Effector CD8-positive, alpha-beta T cell (primary cell): ENCODE measurements around the gene LDOC1.
A peak's percentile ranks its signal among the peaks of the same experiment; 100 is the strongest.
"Not testable (repeated sequence)": the region's sequence is repeated elsewhere in the genome, so short reads cannot be mapped to it uniquely, and the experiment has no call there.

Experiments used
- DNase-seq: peaks from one replicate; lab custom pipeline; 2025; lab: John Stamatoyannopoulos, UW
- total RNA-seq, 4 experiments: gene quantifications; one replicate each; lab custom pipeline; 2026; lab: John Stamatoyannopoulos, UW

The LDOC1 gene
- total RNA-seq, result 0.18 to 0.98 (median 0.73) reads per million in 4 experiments

DNA sequence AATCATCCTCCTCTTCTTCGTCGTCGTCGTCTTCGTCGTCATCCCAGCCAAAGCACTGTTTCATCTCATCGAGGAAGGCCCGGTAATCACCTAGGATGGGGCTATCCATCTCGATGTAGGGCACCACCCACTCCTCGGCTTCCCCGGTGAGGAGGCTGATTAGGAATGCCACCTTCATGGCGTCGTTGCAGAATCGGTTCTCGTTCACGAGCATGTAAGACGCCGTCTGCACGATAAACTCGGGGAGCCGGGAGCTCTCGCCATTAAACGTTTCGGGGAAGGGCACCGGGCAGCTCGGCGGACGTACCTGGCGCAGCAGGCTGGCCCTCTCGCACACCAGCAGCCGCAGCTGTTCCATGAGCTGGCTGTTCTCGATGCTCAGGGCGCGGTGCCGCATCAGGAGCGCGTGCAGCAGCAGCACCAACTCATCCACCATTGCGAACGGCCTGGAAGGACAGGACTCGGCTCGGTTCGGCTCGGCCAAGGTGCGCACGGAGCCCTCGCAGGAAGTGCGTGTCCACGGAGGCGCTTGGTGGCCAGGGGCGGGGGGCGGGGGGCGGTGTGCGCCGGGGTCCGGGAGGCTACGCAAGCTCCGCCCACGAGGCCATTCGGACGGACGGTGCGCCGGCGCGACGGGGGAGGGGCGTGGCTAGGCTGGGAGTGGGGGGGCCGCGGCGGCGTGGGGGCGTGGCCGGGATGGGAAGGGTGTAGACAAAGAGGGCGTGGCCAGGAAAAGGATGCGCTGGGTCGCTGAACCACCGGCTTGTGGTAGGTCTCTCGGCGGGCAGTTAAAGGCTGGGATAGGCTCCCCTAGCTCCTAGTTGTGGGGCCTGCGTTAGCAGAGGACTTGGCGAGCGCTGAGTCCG lies at the start of gene LDOC1:
Gene LDOC1, minus strand, starts transcription at position 544 of the 866 bp plus-strand sequence. Its CDS starts 108 bp downstream, at position 436.
- DNase-seq, result peak; percentile 38

DNA sequence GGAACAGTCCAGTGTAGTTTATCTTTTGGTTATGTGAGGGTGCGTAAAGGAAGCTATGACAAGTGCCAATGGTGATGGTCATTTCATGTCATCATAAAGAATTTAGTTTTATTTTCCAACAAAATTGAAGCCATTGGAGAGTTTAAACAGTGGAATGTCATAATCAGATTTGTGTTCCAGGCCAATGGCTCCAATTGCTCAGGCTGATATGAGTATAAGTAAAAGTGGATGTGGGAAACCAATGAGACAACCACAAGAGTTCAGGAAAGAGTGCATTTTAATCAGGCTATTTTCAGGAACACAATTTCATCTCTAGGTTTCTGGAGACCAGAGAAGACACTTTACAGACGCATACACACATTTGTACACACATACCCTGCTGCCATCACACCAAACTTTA lies 44.7 kb upstream of the LDOC1 start:
- DNase-seq, result no peak

DNA sequence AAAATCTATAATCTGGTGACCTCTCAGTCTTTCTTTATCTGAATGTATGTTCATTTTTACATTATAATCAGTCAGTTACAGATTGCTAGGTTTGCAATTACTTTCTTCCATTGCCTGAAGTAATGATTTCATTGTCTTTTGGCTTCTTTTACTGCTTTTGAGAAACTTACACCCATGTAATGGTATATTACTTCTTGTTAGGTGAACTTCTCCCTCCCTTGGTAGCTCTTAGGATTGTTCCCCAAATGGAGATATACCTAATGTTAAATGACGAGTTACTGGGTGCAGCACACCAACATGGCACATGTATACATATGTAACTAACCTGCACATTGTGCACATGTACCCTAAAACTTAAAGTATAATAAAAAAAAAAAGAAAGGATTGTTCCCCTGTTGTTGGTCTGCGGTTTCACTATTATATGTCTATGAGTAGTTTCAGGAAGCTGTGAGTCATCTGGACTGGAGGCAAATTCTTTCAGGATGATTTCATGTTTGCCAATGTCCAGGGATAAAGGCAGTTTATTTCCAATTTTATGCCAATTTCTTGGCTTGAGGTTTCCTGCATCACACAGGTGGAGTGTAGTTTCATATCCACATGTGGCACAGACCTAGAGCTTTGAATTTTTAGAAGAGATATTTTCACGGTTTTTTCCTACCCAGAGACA lies 43.5 kb upstream of the LDOC1 start:
- DNase-seq, result no peak

DNA sequence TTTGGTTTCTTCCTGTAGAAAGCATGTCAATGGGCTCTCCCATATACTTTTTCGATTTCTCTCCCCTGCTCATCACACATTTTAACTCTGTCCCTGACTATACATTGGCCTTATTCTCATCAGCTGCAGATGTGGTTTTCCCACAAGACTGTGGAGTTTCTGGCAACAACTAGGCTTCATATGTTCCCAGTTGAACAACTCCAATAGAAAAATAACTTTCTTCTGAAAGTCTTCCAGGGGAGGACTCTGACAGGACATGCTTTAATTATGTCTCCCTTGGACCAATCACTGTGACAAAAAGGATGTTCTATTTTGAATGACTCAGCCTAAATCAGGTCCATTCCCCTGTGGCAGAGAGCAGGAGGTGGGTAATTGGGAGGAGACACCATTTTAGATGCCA lies 37.3 kb upstream of the LDOC1 start:
- no peak for DNase-seq

DNA sequence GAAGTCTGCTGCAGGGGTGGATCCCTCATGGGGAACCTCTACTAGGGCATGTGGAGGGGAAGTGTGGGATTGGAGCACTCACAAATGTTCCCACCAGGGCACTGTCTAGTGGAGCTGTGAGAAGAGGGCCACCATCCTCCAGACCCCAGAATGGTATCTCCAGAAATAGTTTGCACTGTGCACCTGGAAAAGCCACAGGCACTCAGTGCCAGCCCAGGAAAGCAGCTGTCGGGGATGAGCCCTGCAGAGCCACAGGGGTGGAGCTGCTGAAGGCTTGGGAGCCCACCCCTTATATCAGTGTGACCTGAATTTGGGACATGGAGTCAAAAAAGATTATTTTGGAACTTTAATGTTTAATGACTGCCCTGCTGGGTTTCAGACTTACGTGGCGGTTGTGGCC lies 25.0 kb upstream of the LDOC1 start:
- no peak for DNase-seq

DNA sequence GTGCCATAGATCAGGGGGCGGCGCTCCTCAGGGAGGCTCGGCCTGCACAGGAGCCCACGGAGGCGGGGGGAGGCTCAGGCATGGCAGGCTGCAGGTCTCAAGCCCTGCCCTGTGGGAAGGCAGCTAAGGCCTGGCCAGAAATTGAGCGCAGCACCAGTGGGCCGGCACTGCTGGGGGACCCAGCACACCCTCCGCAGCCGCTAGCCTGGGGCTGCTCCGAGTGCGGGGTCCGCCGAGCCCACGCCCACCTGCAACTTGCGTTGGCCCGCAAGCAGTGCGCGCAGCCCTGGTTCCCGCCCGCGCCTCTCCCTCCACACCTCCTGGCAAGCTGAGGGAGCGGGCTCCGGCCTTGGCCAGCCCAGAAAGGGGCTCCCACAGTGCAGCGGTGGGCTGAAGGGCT lies 11.6 kb upstream of the LDOC1 start:
- not testable (repeated sequence) for DNase-seq

DNA sequence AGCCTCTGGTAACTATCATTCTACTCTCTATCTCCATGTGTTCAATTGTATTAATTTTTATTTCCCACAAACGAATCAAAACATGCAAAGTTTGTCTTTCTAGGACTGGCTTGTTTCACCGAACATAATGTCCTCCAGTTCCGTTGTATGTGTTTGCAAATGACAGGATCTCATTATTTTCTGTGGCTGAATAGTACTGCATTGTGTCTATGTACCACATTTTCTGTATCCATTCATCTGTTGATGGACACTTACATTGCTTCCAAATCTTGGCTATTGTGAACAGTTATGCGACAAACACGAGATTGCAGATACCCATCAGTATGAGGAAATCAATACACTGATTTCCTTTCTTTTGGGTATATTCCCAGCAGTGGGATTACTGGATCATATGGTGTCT lies 8.4 kb upstream of the LDOC1 start:
- DNase-seq, result no peak

DNA sequence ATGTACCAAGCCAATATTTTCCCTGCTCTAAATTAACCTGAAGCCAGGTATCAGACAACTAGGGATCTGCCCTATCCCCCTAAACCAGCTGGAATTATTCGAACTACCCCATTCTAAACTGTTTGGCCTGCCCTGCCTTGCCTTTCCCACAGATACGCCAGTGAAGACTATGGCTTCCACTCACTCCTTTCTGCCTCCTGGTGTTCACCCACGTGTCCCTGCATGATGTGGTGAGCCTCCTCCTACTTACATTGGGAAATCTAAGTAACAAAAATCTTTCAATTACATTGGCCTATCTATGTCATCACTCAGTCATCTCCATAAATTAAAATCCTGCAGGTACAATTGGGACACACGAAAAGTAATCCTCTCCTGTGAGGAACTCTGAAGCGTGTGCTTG lies 6.1 kb upstream of the LDOC1 start:
- DNase-seq, result no peak

DNA sequence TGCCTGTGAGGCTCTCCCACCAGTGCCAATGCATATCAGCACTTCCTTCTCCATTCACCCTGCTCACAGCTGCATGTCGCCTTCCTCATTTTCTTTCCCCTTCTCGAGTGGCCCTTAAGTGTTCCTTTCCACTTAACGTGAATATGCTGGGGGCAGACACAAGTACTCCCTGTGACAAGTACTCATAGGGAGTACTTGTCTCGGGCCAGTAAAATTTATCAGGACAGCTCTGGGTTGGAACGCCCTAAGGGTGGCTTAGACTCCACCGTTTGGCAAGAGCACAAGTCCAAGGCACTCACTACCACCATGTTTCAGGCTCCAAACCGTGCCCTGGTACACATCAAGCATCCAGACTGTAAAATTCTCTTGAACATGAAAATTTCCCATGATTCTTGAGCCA lies 3.9 kb upstream of the LDOC1 start:
- DNase-seq, result no peak

DNA sequence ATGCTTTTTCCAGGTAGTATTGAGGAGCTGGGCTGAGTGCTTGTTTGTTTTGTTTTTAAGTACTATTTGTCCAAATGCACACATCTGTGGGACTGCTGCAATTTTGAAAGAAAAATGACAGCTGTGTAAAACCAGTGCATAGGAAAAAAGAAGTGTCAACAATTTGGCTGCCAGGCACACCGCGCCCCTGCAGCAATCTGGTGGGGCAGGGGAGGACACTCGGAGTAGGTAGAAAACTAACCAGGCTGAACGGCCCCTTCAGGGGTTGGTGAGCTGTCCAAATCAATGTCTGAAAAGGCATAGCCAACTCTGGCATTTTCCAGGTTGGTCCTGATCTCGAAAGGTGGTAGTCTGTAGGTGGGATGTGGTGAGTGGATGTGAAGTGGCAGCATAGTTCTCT lies 1.1 kb downstream of the LDOC1 start:
- no peak for DNase-seq

DNA sequence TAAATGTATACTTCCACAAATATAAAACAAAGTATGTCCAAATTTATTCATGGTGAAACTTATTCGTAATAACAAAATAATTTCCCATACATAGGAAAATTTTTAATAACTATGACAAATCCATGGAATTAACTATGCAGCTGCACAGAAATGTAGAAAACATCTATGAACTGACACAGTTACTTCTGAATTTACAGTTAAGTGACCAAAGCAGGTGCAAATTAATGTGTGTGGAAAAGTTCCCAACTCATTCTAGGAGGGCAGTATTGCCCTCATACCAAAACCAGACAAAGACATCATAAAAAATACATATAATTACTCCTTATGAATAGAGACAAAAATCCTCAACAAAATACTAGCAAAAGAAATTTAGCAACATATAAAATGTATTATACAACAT lies 12.5 kb downstream of the LDOC1 start:
- no peak for DNase-seq

DNA sequence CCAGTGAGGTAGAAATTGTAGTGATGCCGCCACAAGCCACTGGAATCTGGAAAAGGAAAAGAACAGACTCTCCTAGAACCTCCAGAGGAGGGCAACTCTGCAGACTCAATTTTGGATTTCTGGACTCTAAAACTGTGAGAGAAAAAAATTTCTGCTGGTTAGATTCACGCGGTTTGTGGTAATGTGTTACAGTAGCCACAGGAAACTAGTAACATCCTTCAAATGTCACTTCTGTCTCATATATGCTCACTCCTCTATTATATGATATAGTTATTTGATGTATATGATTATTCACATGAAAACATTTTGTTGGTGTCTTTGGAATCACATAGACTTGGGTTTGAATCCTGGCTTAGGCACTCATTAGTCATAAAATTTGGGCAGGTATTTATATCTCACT lies 18.8 kb downstream of the LDOC1 start:
- no peak for DNase-seq

DNA sequence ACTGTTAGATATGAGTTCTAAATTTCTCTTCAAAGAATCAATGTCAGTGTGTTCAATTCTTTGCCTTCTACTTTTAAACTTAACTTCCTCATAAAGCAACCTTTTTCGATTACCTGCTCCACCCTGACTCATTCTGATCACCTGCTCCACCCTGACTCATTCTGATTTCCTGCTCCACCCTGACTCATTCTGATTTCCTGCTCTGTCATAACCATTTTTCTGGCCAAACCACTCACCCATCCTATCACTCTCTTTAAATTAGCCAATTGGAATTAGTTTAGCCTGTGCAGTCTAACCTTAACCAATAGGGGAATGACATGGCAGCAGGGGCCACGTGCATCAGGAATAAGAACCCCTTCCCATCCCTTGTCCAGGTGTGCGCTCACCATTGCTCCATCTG lies 21.7 kb downstream of the LDOC1 start:
- not testable (repeated sequence) for DNase-seq

DNA sequence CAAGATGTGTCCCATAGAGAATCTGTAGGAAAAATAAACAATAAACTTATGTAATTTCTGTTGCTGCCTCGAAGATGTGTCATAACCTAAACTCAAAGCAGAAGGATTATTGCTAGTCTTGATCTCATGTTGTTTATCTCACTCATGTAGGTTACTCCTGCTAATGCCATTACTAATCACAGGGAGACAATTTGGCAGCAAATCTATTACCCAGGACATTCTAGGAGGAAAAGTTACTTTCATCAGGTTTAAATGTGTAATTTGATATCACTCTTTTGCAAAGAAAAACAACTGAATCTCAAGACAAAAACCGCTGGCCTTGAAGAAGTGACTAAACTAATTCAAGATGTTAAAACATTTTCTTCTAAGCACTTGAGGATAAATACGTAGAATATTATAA lies 34.0 kb downstream of the LDOC1 start:
- no peak for DNase-seq

DNA sequence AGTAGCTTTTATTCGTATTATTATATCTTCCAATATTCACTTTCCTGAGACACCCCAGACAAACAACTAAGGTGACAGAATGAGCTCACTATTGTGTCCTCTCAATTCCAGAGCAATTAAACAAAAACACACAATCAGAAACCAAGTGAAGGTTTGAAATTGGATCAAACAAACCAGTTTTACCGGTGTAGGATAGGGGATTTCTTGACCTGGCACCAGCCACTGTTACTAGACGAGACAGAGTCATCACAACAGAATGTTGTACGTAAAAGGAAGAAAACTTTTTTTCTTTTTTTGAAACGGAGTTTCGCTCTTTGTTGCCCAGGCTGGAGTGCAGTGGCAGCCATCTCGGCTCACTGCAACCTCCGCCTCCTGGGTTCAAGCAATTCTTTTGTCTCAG lies 43.7 kb downstream of the LDOC1 start:
- DNase-seq, result no peak

DNA sequence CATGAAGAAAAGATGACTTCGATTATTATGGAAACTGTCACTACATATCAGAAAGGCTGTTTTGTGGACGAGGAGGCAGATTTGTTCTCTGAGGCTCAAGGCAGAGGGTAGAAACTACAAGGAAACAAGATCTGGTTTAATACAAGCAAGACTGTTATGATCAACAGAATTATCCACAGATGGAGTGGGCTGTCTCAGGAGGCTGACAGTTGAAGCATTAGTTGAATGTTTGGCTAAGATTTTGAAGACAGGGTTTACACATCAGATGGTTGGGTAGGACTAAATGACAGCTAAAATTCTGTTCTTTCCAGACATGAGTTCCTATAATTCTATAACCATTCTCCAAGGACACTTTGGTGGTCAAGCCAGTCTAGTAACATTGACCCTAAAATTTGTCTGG lies 49.8 kb downstream of the LDOC1 start:
- DNase-seq, result no peak
